Sciatic nerve (tissue), 2 donors: ENCODE measurements around the gene RBM23. TPM values are rescaled to one million over a fixed set of nuclear protein-coding genes. Genes with fewer than 3 reads are reported as not detected.
A peak's percentile ranks its signal among the peaks of the same experiment; 100 is the strongest.
"Not testable (repeated sequence)": the region's sequence is repeated elsewhere in the genome, so short reads cannot be mapped to it uniquely, and the experiment has no call there.

Source experiments
- ATAC-seq: fragments of 200-7000 bp; cut with Tn5 transposase; one replicate; pipeline ENCODE4 v1.9.1; 2020; ENCODE audit warnings: mild to moderate bottlenecking, moderate library complexity
- DNase-seq: peaks from one replicate; pipeline ENCODE4 v3.0.0-alpha.2; 2020; ENCODE audit warnings: low spot score
- intact Hi-C: fragments of 100-400 bp; cut with DNase I; formaldehyde crosslinking; loops from one replicate; pipeline ENCODE4 v1.14.2; 2022
- total RNA-seq: library from RNA; stranded (reverse); fragmentation: NEBNext Ultra II Directional; extraction: Animal tissue kit (Norgen Biotek cat#: 25700); gene quantifications from one replicate; pipeline ENCODE4 v1.2.1, GENCODE V29; 2021
- donor health status: DM: no; HTN: no; CAD: no.
- donor health status: DM: no; HTN: no; CAD: no.

Gene RBM23
- 87.3 TPM for total RNA-seq

- intact Hi-C loops, result no loop called here
- ATAC-seq, result peak; percentile 97
- peak; percentile 100 for DNase-seq
Measured at GRCh38 chr14:22918804-22919600, at the start of gene RBM23. Gene RBM23 (minus strand): TSS chr14:22919149.

- intact Hi-C loops, result no loop called here
- no peak for DNase-seq
- no peak for ATAC-seq
Measured at GRCh38 chr14:22966783-22967269, 47.9 kb upstream of the RBM23 start.

GRCh38 chr14:22965916-22966782, 47.2 kb upstream of the RBM23 start:
- DNase-seq, ATAC-seq, intact Hi-C loops: not testable (repeated sequence)

- no peak for ATAC-seq
- DNase-seq, result no peak
- intact Hi-C loops, result loop anchor here (5.0 kb wide), 1 partner anchor 1450 kb away; no protein-coding TSS in a partner anchor
Measured at GRCh38 chr14:22962061-22962676, 43.2 kb upstream of the RBM23 start.

GRCh38 chr14:22955702-22956569, 37.0 kb upstream of the RBM23 start:
- DNase-seq (no peak), ATAC-seq (no peak)
- intact Hi-C loops, result no loop called here

- DNase-seq (no peak), ATAC-seq (no peak)
- intact Hi-C loops, result no loop called here
Measured at GRCh38 chr14:22952418-22952817, 33.5 kb upstream of the RBM23 start.

GRCh38 chr14:22951795-22952194, 32.8 kb upstream of the RBM23 start:
- DNase-seq, intact Hi-C loops, ATAC-seq: not testable (repeated sequence)

- DNase-seq, result no peak
- ATAC-seq, result no peak
- intact Hi-C loops, result no loop called here
Measured at GRCh38 chr14:22945642-22946041, 26.7 kb upstream of the RBM23 start.

GRCh38 chr14:22939684-22940083, 20.7 kb upstream of the RBM23 start:
- DNase-seq (no peak), ATAC-seq (no peak)
- intact Hi-C loops, result no loop called here

GRCh38 chr14:22935156-22935555, 16.2 kb upstream of the RBM23 start:
- no peak for DNase-seq
- no peak for ATAC-seq
- intact Hi-C loops, result no loop called here

- ATAC-seq (no peak), DNase-seq (no peak)
- intact Hi-C loops, result no loop called here
Measured at GRCh38 chr14:22932146-22932545, 13.2 kb upstream of the RBM23 start.

GRCh38 chr14:22929961-22930364, 11.0 kb upstream of the RBM23 start:
- no peak for ATAC-seq
- intact Hi-C loops, result loop anchor here (2.0 kb wide), 1 partner anchor 53 kb away; the partner anchor contains the start of gene AJUBA
- DNase-seq, result no peak

GRCh38 chr14:22929104-22929960, 10.4 kb upstream of the RBM23 start, which contains the start of gene PRMT5:
Gene PRMT5 (minus strand): TSS chr14:22929376. CDS start chr14:22929361, 15 bp downstream.
- intact Hi-C loops, result no loop called here
- peak; percentile 99 for DNase-seq
- ATAC-seq, result peak; percentile 98

- DNase-seq (no peak), ATAC-seq (no peak)
- intact Hi-C loops, result no loop called here
Measured at GRCh38 chr14:22928237-22929103, 9.5 kb upstream of the RBM23 start.

- intact Hi-C loops, result no loop called here
- ATAC-seq (no peak), DNase-seq (no peak)
Measured at GRCh38 chr14:22926316-22926715, 7.4 kb upstream of the RBM23 start.

GRCh38 chr14:22925513-22925912, 6.6 kb upstream of the RBM23 start:
- DNase-seq (no peak), ATAC-seq (no peak)
- intact Hi-C loops, result no loop called here

- no peak for DNase-seq
- intact Hi-C loops, result no loop called here
- no peak for ATAC-seq
Measured at GRCh38 chr14:22923746-22924145, 4.8 kb upstream of the RBM23 start.
